GM19239 (cell line): ENCODE data around the gene ARHGEF37.
"Not testable (repeated sequence)": the region's sequence is repeated elsewhere in the genome, so short reads cannot be mapped to it uniquely, and the experiment has no call there.

Experiments
- DNase-seq: peaks from one replicate; pipeline ENCODE4 v3.0.0; 2011; ENCODE audit warnings: low spot score; ENCODE audit not compliant: insufficient read length
- FAIRE-seq: peaks from 2 replicates; lab custom pipeline; 2011; peaks lifted over from hg19 to GRCh38; lab: Jason Lieb, UNC

ARHGEF37 gene

GRCh38 chr5:149561848-149562247, 19.4 kb upstream of the ARHGEF37 start:
- DNase-seq: no peak
- no peak for FAIRE-seq

DNA sequence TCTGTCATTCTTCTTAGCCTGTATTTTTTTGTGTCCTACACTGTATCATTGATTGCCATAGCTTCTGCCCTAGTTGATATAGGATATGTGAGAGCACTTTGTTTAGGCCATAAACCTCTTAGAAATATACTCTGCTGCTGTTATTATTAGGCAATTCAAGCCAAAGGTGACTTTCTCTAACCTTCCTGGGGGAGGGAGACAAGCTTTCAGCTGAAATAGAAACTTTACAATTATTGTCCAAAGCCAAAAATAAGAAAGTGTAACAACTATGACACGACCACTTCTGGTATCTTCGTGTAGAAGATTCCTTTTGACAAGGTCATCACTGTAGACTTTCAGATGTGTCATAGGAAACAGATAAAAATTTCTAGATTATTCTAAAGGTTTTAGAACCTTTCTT, 17.8 kb upstream of the ARHGEF37 start:
- DNase-seq (no peak), FAIRE-seq (no peak)

DNA sequence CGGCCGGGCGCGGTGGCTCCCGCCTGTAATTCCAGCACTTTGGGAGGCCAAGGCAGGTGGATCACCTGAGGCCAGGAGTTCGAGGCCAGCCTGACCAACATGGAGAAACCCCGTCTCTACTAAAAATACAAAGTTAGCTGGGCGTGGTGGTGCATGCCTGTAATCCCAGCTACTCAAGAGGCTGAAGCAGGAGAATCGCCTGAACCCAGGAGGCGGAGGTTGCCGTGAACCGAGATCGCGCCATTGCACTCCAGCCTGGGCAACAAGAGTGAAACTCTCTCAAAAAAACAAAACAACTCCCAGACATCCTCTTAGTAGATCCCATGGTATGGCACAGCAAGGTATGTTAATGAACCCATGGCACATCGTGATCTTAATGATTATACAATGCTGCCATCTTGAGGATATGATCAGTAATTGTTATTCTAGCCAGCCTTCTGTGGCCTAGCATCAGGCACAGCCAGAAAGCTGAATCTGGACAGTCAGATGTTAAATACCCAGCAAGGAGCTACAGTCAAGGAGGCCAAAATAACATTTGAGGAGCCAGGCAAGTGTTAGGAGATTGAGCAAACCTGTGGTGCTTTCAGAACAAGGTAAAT, 16.7 kb upstream of the ARHGEF37 start:
- DNase-seq (peak; percentile 37), FAIRE-seq (peak; percentile 92)

DNA sequence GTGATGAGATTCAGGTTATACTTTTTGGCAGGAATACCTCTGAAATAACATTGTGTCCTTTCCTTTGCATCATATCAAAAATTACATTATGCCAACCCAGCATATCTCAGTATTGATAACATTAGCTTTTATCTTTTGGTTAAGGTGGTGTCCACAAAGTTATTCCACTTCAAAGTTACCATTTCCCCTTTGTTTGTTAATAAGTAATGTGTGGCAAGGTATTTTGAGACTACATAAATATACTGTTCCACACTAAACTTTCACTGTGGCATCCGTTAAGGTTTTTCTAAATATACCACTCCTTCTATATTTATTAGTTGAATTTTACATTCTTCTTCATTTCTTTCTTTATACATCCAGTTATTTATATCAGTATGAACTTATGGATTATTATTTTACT, 14.1 kb upstream of the ARHGEF37 start:
- DNase-seq: no peak
- no peak for FAIRE-seq

DNA sequence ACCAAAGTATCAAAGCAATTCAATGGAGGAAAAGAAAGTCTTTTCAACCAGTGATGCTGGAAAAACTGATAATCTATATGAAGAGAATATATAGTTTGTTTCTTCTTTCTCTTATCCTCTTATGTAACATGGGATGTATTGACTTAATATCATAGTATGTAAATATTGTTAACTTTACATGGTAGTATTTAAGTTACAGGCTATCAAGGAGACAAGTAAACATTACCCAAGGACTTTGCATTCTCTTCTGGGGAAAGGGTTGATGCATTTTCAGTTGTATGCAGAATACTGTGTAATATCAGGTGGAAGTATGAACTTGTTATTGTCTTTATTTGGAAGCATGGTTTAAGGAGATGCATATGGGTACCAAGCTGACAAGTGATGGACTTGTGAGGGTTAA, 9.1 kb upstream of the ARHGEF37 start:
- DNase-seq (no peak), FAIRE-seq (no peak)

DNA sequence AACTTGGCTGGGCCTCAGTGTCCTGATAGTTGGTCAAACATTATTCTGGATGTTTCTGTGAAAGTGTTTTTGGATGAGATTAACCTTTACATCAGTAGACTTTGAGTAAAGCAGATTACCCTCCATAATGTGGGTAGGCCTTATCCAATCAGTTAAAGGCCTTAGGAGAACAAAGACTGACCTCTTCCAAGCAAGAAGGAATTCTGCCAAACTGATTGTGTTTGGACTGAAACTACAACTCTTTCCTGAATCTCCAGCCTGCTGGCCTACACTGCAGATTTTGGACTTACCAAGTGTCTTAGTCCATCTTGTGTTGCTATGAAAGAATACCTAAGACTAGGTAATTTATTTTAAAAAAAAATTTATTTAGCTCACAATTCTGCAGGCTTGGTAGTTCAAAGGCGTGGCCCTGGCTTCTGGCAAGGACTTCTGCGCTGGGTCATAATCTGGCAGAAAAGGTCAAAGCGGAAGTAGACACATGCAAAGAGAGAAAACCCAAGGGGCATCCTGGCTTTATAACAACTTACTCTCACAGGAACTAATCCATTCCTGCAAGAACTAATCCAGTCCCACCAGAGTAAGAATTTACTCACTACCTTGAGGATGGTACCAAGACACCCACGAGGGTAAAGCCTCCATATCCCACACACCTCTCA, 8.6 kb upstream of the ARHGEF37 start:
- no peak for FAIRE-seq
- no peak for DNase-seq

GRCh38 chr5:149575131-149575530, 6.2 kb upstream of the ARHGEF37 start:
- FAIRE-seq (no peak), DNase-seq (no peak)

- FAIRE-seq (no peak), DNase-seq (no peak)
Observed at GRCh38 chr5:149576021-149576420, 5.3 kb upstream of the ARHGEF37 start.

- DNase-seq (no peak), FAIRE-seq (no peak)
Observed at GRCh38 chr5:149578896-149579295, 2.4 kb upstream of the ARHGEF37 start.

DNA sequence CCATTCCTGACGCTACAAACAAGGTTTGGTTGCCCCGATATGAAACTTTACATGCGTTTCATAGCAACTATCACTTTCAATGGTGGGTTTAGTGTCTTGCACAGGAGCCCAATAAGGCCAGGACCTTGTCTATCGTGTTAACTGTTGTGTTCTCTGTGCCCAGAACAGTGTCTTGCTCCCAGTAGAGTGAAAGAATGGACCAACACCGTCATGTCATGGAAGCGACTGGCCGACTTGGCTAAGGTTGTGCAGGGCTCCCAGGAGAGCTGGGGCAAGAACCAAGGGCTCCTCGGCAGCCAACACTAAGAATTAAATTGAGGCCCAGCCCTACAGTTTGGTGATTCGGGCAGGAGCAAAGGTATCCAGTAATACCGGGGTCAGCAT, 498 bp upstream of the ARHGEF37 start:
- DNase-seq: no peak
- no peak for FAIRE-seq

DNA sequence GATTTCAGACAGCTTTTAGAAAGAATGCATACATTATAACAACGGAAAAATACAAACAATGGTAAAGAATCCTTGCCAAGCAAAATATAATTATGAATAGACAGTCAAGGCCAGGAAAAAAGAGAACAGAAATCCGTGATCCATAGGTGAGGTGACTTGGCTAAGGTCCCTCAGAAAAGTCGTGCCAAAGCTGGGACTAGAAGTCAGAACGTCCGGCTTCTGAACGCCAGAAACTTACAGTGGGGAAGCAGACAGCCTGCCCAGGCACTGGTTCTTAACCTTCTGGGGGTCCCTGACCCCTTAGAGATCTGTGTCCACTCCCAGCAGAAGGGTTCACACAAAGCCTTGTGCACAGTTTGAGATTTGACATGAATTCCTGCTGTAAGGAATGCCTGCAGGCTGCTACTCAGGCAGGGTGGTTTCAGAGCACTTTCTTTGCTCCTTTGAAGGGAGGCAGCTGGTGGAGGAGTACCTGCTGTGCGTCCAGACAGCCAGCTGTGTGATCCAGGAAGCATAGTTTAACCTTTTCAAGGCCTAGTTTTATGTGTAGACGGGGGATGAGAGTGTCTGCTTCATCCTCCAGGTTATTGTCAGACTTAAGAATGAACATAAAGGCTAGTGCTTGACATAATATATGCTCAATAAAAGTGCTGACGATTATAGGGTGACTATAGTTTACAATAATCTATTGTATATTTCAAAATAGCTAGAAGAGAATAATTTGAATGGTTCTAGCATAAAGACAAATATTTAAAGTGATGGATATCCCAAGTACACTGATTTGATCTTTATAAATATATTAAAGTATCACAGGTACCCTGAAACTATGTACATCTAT, 852 bp downstream of the ARHGEF37 start:
- no peak for FAIRE-seq
- DNase-seq: no peak

DNA sequence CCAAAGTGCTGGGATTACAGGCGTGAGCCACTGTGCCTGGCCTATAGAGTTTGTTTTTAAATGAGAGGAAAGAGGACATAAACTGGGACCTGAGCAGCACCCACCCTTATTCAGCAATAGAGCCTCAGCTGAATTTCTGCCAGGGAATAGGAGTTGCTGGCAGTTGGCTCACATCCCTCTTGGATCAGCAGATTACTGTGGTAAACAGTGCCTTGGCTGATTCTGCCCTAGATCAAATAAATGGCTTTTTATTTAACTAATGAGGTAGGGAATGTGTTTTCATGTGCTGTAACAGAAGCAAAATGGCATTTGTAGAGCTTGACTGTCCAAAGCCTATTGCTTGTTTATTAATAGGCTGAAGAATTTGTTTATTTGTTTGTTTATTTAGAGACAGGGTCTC, 2.1 kb downstream of the ARHGEF37 start:
- FAIRE-seq: no peak
- DNase-seq: no peak

DNA sequence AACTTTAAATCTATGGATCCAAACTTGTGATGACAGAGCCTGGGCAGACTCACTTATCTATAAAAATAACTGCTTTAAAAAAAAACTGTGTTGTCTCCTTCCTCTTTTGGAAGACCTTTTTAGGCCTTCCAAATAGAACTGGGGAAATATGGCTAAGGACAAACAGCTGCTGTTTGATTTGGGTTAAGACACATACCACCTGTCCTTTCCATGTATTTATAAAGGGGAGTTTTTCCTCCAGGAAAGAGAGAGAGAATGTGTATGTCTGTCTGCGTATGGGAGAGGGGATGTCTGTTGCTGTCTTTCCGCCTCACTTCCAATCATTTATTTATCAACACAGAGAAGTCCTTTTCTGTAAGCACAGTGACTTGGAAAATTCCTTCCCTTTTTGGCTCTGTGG, 2.8 kb downstream of the ARHGEF37 start:
- DNase-seq (no peak), FAIRE-seq (no peak)

- no peak for DNase-seq
- no peak for FAIRE-seq
Observed at GRCh38 chr5:149585910-149586309, 4.6 kb downstream of the ARHGEF37 start.

DNA sequence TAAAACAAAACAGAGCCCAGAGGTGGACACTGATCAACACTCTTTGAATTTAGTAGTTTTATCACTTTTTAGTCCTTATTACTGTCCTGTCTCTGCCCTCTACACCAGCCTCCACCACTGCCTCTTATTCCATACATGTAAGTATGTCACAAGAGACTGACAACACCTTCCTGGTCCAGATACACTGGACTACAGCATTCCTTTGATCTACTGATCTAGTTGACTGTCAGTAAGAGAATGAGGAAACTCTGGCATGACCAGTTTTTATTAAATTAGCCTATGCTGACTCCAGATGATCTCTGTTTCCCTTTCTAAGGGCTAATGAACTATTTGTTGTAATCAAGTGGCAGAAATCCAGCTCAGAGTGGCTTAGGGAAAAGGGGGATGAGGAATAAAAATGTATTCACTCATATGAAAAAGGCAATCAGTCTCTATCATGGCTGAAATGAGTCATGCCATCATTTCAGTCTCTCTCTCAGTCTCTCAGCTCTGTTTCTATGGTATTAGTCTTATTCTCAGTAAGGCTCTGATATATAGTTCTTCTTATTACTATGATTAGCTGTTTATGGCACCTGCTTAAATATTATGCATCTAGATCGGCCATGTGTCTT, 5.5 kb downstream of the ARHGEF37 start:
- FAIRE-seq (no peak), DNase-seq (no peak)

- FAIRE-seq: no peak
- no peak for DNase-seq
Observed at GRCh38 chr5:149588936-149589335, 7.6 kb downstream of the ARHGEF37 start.

DNA sequence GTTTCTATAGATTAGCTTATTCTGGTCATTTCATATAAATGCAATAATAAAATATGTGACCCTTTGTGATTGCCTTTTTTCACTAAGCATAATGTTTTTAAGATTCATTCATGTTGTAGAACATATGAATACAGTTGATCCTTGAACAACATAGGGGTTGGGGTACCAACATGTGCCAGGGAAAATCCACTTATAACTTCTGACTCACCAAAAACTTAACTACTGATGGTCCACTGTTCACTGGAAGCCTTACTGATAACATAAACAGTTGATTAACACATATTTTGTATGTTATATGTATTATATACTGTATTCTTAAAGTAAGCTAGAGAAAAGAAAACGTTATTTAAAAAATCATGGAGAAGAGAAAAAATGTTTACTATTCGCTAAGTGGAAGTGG, 12.1 kb downstream of the ARHGEF37 start:
- FAIRE-seq: no peak
- DNase-seq: no peak

GRCh38 chr5:149594206-149594895, 13.1 kb downstream of the ARHGEF37 start:
- DNase-seq (no peak), FAIRE-seq (no peak)

DNA sequence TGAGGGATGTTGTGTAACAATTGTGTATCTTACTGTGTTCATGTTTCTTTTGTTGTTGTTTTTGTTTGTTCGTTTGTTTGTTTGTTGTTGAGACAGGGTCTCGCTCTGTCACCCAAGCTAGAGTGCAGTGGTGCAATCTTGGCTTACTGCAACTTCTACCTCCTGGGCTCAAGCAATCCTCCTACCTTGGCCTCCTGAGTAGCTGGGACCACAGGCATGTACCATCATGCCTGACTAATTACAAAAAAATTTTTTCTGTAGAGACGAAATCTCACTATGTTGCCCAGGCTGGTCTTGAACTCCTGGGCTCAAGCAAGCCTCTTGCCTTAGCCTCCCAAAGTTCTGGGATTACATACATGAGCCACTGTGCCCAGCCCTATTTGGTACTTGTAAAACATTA, 13.8 kb downstream of the ARHGEF37 start:
- not testable (repeated sequence) for DNase-seq
- FAIRE-seq: peak; percentile 11

DNA sequence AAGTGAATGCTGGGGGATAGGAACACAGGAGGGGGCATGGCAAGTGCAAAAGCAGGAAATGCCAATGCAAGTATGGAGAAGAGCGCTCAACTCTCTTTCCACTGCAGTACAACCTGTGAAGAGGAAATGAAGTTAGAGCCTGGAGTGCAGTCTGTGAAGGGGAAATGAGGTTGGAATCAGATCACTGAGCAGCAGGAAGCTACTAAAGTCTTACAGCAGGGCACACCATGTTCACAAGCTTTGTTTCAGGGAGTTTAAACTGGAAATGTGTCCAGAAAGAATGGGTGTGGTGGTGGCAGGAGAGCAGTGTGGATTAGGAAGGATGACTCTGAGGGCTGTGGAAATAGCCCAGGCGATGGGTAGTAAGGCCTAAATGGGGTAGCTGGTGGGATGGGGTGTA, 15.4 kb downstream of the ARHGEF37 start:
- FAIRE-seq (no peak), DNase-seq (no peak)
